ENCODE data around the gene KDSR. TPM values are rescaled to one million over a fixed set of nuclear protein-coding genes. Genes with fewer than 3 reads are reported as not detected.

Gene KDSR
- total RNA-seq, 1 experiment from 2014 or later = 108 TPM

GRCh38 chr18:63339920-63340484 is 27.0 kb downstream of the KDSR start:
- peak; percentile 37 for DNase-seq (ENCODE audit: unreplicated experiment)
- BruUV-seq (replicated peaks) = TSS peak; percentile 11
- H3K36me3 Mint-ChIP-seq (ENCODE audit: insufficient read depth, unreplicated experiment) = peaks cover 98% of the 10 kb centered on the region
- H3K9me3 Mint-ChIP-seq (ENCODE audit: unreplicated experiment) = no peaks in the 10 kb centered on the region
- no peak overlapping the region for H3K27ac Mint-ChIP-seq (ENCODE audit: low read depth, unreplicated experiment)
- ChIA-PET CTCF (interaction anchor here (0.7 to 3.8 kb wide), 6 partner anchors 10 to 300 kb away, joined by 3 to 16 read pairs (median 3); no protein-coding TSS in a partner anchor), POLR2A (interaction anchor here (0.9 to 1.3 kb wide), 3 partner anchors 9 to 96 kb away, joined by 3 to 5 read pairs (median 3); partner anchors contain the start of gene VPS4B)
- peaks cover 21% of the 10 kb centered on the region for H3K4me1 Mint-ChIP-seq (ENCODE audit: insufficient read depth, unreplicated experiment)
- no peaks in the 10 kb centered on the region for H3K27me3 Mint-ChIP-seq (ENCODE audit: insufficient read depth, unreplicated experiment)
- TF ChIP-seq CTCF (IDR thresholded peaks at IDR 0.05; ENCODE audit: unreplicated experiment) = peak; percentile 46
- intact Hi-C loops (cut with micrococcal nuclease) = loop anchor here (5.0 kb wide), 1 partner anchor 97 kb away; no protein-coding TSS in a partner anchor
- H3K4me3 Mint-ChIP-seq (ENCODE audit: unreplicated experiment) = no peak overlapping the region

- Mint-ChIP-seq H3K4me3 (ENCODE audit: unreplicated experiment) (peak overlapping the region; percentile 41), H3K27me3 (ENCODE audit: insufficient read depth, unreplicated experiment) (no peaks in the 10 kb centered on the region), H3K36me3 (ENCODE audit: insufficient read depth, unreplicated experiment) (peaks cover 99% of the 10 kb centered on the region), H3K4me1 (ENCODE audit: insufficient read depth, unreplicated experiment) (peaks cover 13% of the 10 kb centered on the region), H3K9me3 (ENCODE audit: unreplicated experiment) (no peaks in the 10 kb centered on the region), H3K27ac (ENCODE audit: low read depth, unreplicated experiment) (peak overlapping the region; percentile 78)
- CTCF ChIA-PET = interaction anchor here (0.6 to 1.9 kb wide), 4 partner anchors 19 to 320 kb away, joined by 3 to 8 read pairs (median 6); no protein-coding TSS in a partner anchor
- intact Hi-C loops (cut with micrococcal nuclease) = loop anchor here (5.0 kb wide), 1 partner anchor 101 kb away; no protein-coding TSS in a partner anchor
- POLR2A ChIA-PET = interaction anchor here (0.6 to 1.7 kb wide), 11 partner anchors 9 to 674 kb away, joined by 3 to 9 read pairs (median 4); no protein-coding TSS in a partner anchor
- DNase-seq (ENCODE audit: unreplicated experiment) = peak; percentile 75
- BruUV-seq (replicated peaks) = no TSS peak
- no peak for TF ChIP-seq CTCF (IDR thresholded peaks at IDR 0.05; ENCODE audit: unreplicated experiment)
Observed at GRCh38 chr18:63336366-63337099, 30.5 kb downstream of the KDSR start.

DNA sequence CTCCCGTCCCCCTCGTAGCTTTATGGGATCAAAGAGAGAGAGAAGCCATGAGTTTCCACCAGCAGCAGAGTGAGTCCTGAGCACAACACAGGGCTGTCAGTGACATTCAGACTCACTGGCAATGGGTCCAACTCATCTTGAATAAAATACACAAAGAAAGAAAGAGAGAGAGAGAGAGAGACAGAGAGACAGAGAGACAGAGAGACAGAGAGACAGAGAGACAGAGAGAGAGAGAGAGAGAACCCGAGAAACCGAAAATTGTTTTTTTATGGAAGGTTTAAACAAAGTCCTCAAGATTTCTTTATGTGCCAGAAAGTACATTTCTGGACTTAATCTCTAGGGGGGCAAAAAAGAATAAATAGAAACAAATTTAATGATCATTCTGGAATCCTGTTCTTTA is 35.9 kb downstream of the KDSR start:
- Mint-ChIP-seq H3K4me3 (ENCODE audit: unreplicated experiment) (no peak overlapping the region), H3K4me1 (ENCODE audit: insufficient read depth, unreplicated experiment) (peaks cover 4% of the 10 kb centered on the region), H3K9me3 (ENCODE audit: unreplicated experiment) (no peaks in the 10 kb centered on the region), H3K36me3 (ENCODE audit: insufficient read depth, unreplicated experiment) (peaks cover 65% of the 10 kb centered on the region), H3K27me3 (ENCODE audit: insufficient read depth, unreplicated experiment) (no peaks in the 10 kb centered on the region), H3K27ac (ENCODE audit: low read depth, unreplicated experiment) (no peak overlapping the region)
- CTCF ChIA-PET = interaction anchor here (0.6 to 1.1 kb wide), 6 partner anchors 9 to 315 kb away, joined by 3 to 5 read pairs (median 3); no protein-coding TSS in a partner anchor
- POLR2A ChIA-PET = interaction anchor here (0.5 to 0.9 kb wide), 3 partner anchors 9 to 109 kb away, joined by 3 to 5 read pairs (median 3); no protein-coding TSS in a partner anchor
- no peak for TF ChIP-seq CTCF (IDR thresholded peaks at IDR 0.05; ENCODE audit: unreplicated experiment)
- DNase-seq (ENCODE audit: unreplicated experiment) = no peak
- intact Hi-C loops (cut with micrococcal nuclease) = no loop called here
- BruUV-seq (replicated peaks) = no TSS peak

Measured in MCF 10A (cell line).